Epithelial cell of esophagus (primary cell): ENCODE data around the gene MPPED2.

Experiments used
- DNase-seq: peaks from one replicate; pipeline ENCODE4 v3.0.0; 2010; ENCODE audit warnings: low read depth
- H3K4me3 ChIP-seq: 2 replicates; pipeline ENCODE4 v1.5.1; 2011; ENCODE audit warnings: mild to moderate bottlenecking, low read length, control low read depth
- CTCF ChIP-seq: IDR thresholded peaks from 2 replicates; pipeline ENCODE4 v1.5.1; 2011; ENCODE audit warnings: low read depth, mild to moderate bottlenecking, low read length, control low read depth, inconsistent platforms; ENCODE audit not compliant: insufficient read depth; ENCODE audit errors: missing control alignments

MPPED2 gene

GRCh38 chr11:30540781-30541180, 45.4 kb downstream of the MPPED2 start:
- no peak for DNase-seq
- H3K4me3 ChIP-seq = no peak overlapping the region
- no peak for TF ChIP-seq CTCF

GRCh38 chr11:30538251-30538650, 47.9 kb downstream of the MPPED2 start:
- no peak overlapping the region for H3K4me3 ChIP-seq
- no peak for TF ChIP-seq CTCF
- no peak for DNase-seq

GRCh38 chr11:30535818-30536217, 50.3 kb downstream of the MPPED2 start:
- no peak overlapping the region for H3K4me3 ChIP-seq
- DNase-seq = no peak
- no peak for TF ChIP-seq CTCF

GRCh38 chr11:30533445-30533947, 52.7 kb downstream of the MPPED2 start:
- DNase-seq = no peak
- no peak for TF ChIP-seq CTCF
- H3K4me3 ChIP-seq = no peak overlapping the region

- TF ChIP-seq CTCF = no peak
- no peak for DNase-seq
- no peak overlapping the region for H3K4me3 ChIP-seq
Measured at GRCh38 chr11:30527566-30527965, 58.6 kb downstream of the MPPED2 start.

GRCh38 chr11:30526558-30526957, 59.6 kb downstream of the MPPED2 start:
- no peak for DNase-seq
- no peak for TF ChIP-seq CTCF
- H3K4me3 ChIP-seq = no peak overlapping the region

GRCh38 chr11:30522536-30523243, 63.5 kb downstream of the MPPED2 start:
- TF ChIP-seq CTCF = no peak
- no peak for DNase-seq

More at GRCh38 chr11:30522536-30523243, 63.5 kb downstream of the MPPED2 start:
- H3K4me3 ChIP-seq = no peak overlapping the region
